AG09309 (cell line): ENCODE measurements around the gene ISM2.

Source experiments
- DNase-seq: peaks from one replicate; pipeline ENCODE4 v3.0.0-alpha.2; 2010; ENCODE audit warnings: low read depth
- H3K4me3 ChIP-seq: 2 replicates; pipeline ENCODE4 v1.5.1; 2011; ENCODE audit warnings: mild to moderate bottlenecking, low read depth, low read length, moderate library complexity; ENCODE audit not compliant: control insufficient read depth
- CTCF ChIP-seq: IDR thresholded peaks from 2 replicates; pipeline ENCODE4 v1.5.1; 2011; ENCODE audit warnings: mild to moderate bottlenecking, low read depth, low read length, inconsistent platforms; ENCODE audit not compliant: insufficient read depth, control insufficient read depth; ENCODE audit errors: missing control alignments

ISM2 gene

GRCh38 chr14:77424862-77425261 is 73.8 kb downstream of the ISM2 start:
- no peak overlapping the region for H3K4me3 ChIP-seq
- TF ChIP-seq CTCF, result no peak
- DNase-seq, result no peak
